Cardiac septum (tissue), 1 donor: Measurements from ENCODE around the gene DIPK1B. TPM values are rescaled to one million over a fixed set of nuclear protein-coding genes. Genes with fewer than 3 reads are reported as not detected.

Source experiments
- DNase-seq: peaks from one replicate; pipeline ENCODE4 v3.0.0-alpha.2; 2020; ENCODE audit warnings: low spot score
- intact Hi-C: fragments of 100-400 bp; cut with DNase I; formaldehyde crosslinking; loops from one replicate; pipeline ENCODE4 v1.14.0; 2022
- long read RNA-seq: library from polyadenylated mRNA; unstranded; transcript quantifications from one replicate; pipeline ENCODE4 v2.0.0, GENCODE V29; 2021
- total RNA-seq: library from RNA; stranded (reverse); fragmentation: NEBNext Ultra II Directional; extraction: Animal tissue kit (Norgen Biotek cat#: 25700); gene quantifications from one replicate; pipeline ENCODE4 v1.2.1, GENCODE V29; 2021
- donor health status: DM: no; HTN: no; CAD: no.

Gene DIPK1B
- 28.3 TPM for total RNA-seq
- long read RNA-seq, transcript FAM69B-202 (5 exons, 1,668 nt), result major isoform, 87 of 113 reads
- long read RNA-seq, partial matches to known transcripts, result 3 of 113 reads
- long read RNA-seq, other reads (novel, unspliced or antisense), result 23 of 113 reads

DNA sequence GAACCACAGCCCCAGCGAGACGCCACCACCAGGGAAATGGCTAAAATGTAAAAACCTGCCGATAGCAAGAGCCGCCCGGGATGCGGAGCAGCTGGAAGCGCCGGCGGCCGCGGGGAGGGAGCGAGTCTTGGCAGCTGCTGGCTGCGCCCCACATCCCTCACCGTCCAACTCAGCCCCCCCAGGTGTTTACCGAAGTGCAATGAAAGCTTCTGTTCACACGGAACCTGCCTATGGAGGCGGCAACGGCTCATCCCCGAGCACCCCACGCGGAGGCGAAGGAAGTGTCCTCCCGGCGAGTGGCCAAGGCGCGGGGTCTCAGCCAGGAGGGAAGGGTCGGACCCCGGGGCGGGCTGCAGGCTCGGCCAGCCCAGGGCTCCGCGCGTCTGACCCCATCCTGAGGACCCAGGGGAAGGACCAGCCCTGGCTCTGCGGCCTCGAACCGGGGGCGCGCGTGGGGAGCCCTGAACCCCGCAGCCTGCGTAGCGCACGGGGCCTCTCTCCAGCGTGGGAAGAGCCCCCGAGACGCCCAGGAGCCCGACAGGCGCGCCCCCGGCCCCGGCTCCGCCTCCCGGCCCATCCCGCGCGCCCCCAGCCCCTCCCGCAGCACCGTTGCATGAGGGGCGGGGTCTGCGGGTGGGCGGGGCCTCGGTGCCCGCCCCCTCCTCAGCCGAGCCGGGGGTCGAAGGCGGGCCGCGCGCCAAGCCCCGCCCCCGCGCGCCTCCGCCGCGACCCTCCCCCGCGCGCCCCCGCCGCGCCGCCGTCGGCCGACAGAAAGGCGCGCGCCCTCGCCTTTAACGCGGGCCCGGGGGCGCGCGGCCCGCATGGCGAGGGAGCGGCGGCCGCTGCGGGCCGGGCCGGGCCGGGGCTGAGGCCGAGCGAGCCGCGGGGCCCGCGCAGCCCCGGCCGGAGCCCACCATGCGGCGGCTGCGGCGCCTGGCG is at the start of gene DIPK1B:
Gene DIPK1B, plus strand, starts transcription at position 822 of the 939 bp plus-strand sequence. Its CDS starts 94 bp downstream, at position 916.
- intact Hi-C loops, result no loop called here
- DNase-seq, result no peak

GRCh38 chr9:136662656-136663581 is 49.5 kb upstream of the DIPK1B start, which contains the start of gene EGFL7:
EGFL7 (plus strand) TSS chr9:136662916; CDS start chr9:136668283, 5,367 bp downstream.
- DNase-seq, result peak; percentile 88
- intact Hi-C loops, result no loop called here

DNA sequence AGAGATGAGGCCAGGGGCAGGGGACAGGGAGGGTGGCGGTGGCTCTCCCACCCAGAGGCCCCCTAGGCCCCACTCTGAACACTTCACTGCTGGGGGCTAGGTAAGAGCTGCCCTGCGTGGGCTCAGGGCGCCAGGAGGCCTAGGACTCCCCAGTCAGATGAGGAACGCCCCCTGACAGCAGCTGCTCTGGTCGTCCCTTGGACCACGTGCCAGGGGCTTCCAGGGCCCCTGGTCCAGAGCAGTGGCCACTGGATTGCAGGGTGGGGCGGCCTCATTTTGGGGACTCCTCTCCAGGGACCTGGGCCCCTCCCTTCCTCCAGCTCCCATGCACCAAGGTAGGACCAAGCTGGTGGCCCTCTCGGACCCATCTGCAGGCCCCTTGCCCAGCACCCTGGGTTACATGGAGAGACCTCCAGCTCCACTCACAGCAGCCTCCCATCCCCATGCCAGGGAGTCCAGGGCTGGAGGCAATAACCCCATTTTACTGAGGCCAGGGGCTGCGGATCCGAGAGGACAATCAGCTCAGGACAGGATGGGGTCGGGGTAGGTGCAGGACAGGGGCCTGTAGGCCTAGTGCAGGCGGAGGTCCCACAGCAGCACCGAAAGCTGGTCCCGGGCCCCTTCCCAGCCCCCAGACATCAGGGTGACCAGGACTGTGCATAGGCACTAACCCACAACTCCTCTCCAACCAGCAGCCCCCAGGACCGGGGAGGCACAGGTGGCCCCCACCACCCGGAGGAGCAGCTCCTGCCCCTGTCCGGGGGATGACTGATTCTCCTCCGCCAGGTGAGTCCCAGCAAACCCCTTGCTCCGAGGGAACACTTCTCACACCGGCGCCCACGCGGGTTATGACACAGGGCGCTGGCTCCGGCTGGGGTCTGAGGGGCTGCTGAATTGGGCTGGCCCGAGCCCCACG is 48.1 kb upstream of the DIPK1B start:
- intact Hi-C loops, result loop anchor here (2.0 kb wide), 1 partner anchor 19 kb away; no protein-coding TSS in a partner anchor
- DNase-seq, result no peak

DNA sequence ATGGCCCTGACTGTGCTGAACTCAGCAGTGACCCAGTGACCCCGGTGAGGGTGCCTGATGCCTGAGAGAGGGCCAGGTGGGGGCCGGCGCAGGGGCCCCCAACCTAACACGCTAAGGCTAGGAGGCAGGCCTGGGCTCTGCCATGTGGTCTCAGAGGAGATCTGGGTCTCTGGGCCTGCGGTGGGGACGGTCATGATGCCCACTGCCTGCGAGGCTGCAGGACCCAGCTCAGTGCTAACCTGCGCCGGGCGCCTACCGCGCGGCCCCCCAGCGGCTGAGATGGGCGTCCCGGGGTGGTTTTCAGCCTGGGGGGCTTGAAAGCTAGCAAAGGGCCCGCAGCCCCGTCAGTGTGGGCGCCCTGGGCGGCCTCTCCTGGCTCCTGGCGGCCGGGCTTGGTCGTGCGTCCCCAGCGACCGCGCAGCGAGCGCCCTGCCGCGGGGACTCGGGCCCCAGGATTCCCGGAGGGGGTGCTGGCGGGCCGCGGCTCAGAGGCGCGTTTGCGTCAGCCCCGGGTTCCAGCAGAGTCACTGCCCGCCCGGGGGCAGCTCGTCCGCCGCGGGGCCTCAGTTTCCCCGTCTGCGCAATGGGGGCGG is 47.2 kb upstream of the DIPK1B start:
- intact Hi-C loops, result loop anchor here (2.0 kb wide), 1 partner anchor 20 kb away; no protein-coding TSS in a partner anchor

DNA sequence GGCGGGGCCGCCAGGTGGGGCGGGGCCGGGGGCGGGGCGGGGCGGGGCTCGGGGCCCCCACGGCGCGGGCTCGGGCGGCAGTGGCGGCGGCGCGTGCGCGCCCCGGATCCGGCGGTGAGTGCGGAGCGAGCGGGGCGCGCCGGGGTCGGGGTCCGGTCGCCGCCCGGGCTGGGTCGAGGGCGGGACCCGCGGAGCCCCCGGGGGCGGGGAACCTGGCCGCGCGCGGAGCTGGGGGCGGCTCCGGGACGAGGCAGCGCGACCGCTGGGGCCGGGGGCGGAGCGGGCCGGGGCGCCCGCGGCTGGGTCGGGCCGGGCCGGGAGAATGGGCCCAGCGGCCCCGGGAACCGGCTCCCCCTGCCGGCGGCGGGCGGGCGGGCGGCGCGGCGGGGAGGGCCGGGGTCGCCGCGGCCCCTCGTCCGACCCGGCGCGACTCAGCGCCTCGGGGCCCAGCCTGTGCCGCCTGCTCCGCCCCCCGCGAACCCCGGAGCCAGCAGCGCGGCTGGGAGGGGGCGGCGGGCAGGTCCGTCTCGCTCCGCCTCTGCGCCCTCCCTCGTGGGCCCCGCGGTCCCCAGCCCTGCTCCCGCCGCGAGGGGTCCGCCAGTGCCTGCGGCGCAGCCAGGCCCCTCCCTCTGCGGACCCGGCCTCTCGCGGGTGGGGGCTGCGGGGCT is 46.5 kb upstream of the DIPK1B start:
- intact Hi-C loops, result loop anchor here (2.0 kb wide), 1 partner anchor 21 kb away; no protein-coding TSS in a partner anchor
- no peak for DNase-seq

More for the DNA sequence above, 47.2 kb upstream of the DIPK1B start:
- DNase-seq, result no peak

DNA sequence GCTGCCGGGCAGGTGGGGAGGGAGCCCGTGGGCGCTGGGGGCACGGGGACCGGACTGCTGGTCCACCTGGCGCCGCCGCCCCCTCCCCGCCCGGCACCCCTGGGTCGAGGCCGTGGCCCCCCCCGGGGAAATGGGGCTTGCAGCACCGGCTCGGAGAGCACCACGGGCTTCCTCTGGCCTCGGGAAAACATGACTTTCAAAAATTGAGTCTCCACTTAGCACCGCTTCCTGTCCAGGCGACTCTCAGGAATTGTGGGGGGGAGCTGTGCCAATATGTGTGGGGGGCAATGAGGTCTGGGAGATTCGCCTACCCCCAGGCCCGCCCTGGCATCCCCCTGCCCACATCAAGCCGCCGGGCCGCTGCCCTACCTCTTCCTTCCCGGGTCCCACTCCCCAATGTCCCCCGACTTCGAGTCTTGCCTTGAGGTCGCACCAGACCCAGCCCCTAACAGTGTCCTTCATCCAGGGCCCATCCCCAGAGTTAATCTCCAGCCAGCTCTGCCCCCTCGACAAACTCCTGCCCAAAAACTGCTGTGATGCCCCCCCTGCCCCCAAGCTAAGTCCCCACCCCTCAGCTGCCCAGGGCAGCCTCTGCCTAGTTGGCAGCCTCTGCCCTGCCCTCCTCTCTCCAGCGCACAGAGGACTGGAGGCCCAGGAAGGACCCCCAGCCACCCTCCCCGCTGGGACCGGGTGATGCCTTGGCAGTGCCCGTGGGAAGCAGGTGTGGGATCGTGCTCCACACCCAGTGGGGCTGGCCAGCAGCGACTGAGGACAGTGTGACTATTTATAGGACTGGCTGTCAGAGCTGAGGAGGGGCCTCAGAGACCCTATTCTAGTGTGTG is 45.8 kb upstream of the DIPK1B start:
- DNase-seq, result no peak
- intact Hi-C loops, result no loop called here

GRCh38 chr9:136667214-136667939 is 45.0 kb upstream of the DIPK1B start:
- intact Hi-C loops, result no loop called here
- DNase-seq, result no peak

GRCh38 chr9:136667940-136668760 is 44.2 kb upstream of the DIPK1B start:
- intact Hi-C loops, result no loop called here
- DNase-seq, result no peak

DNA sequence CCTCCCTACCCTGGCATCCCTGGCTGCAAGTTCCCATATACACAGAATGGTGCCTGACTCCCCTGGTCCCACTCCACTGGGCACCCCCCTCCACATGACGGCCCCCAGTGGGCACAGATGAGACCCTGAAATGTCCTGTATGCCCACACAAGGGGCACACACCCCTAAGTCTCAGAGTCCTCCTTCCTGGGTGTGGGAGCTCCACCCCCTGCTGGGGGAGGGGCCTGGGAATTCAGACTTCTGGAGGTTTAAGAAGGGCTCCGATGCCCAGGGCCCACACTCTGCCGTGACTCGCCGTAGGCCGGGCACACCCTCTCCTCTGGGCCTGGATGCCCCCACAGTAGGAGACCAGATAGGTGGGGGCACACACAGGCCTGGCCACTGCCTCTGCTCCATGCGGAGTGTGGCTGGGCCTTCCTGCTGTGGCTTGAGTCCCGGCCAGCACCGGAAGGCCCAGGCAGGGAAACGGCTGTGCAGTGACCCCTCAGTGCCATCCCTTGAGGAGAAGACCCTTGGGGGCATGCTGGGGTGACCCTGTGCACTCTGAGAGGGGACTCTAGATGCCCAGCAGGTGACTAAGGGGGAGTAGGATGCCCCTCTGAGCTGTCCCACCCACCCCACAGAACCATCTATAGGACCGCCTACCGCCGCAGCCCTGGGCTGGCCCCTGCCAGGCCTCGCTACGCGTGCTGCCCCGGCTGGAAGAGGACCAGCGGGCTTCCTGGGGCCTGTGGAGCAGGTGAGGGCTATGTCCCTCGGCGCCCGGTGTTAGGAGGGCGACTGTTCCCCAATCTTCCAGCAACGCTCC is 43.2 kb upstream of the DIPK1B start:
- DNase-seq, result no peak
- intact Hi-C loops, result no loop called here

DNA sequence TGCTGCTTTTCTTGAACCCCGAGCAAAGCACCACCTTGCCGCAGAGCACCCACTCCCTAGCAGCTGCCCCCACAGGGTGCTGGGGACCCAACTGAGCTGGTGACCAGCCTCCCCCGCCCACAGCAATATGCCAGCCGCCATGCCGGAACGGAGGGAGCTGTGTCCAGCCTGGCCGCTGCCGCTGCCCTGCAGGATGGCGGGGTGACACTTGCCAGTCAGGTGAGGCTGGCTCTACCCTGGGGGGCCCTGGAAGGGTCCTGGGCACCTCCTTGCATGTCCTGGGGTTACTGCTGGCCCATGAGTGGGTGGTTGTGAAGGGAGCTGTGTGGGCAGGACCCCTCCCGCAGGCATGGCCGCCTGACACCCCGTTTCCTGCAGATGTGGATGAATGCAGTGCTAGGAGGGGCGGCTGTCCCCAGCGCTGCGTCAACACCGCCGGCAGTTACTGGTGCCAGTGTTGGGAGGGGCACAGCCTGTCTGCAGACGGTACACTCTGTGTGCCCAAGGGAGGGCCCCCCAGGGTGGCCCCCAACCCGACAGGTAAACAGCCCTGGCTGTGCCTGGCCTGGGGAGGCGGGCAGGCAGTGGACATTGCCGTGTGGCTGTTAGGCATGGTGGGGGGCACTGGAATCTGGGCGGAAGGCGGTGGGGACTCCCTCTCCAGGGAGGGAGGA is 42.4 kb upstream of the DIPK1B start:
- DNase-seq, result no peak
- intact Hi-C loops, result no loop called here

- DNase-seq, result no peak
- intact Hi-C loops, result no loop called here
Measured at GRCh38 chr9:136670576-136671253, 41.7 kb upstream of the DIPK1B start.

DNA sequence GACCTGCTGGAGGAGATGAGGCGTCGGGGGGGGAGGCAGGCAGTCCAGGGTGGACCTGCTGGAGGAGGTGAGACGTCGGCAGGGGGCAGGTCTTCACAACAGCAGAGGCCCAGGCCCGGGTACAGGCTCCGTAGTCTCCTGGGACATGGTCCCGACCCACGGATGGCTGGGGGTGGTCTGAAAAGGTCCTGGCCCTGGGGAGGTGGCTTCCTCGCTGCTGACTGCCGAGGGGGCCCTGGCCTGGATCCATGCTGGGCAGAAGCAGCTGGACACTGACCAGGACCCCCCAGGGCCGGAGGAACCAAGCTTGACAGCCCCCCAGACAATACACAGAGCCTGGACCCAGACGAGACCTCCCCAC is 41.1 kb upstream of the DIPK1B start:
- DNase-seq, result no peak
- intact Hi-C loops, result no loop called here

DNA sequence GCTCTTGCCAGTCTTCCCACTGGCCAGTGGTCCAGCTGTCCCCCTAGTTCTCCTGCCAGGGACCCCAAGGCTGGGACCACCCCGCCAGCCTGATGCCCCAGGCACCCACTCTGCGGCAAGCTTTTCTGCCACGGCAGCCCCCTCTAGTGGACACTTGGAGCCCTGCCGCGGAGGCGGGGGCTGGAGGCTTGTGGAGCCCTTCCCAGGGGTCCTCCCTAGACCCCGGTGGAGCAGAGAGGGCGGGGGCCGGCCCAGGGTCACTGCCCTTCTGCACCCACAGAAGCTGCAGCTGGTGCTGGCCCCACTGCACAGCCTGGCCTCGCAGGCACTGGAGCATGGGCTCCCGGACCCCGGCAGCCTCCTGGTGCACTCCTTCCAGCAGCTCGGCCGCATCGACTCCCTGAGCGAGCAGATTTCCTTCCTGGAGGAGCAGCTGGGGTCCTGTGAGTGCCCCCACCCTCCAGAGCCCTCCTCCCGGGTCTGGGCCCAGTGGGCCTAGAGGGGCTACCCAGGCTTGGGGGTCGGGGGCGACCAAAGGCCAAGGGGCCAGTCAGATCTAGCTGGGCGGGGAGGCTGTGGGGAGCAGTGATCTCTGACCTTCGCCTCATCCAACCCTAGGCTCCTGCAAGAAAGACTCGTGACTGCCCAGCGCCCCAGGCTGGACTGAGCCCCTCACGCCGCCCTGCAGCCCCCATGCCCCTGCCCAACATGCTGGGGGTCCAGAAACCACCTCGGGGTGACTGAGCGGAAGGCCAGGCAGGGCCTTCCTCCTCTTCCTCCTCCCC is 40.5 kb upstream of the DIPK1B start:
- intact Hi-C loops, result no loop called here
- no peak for DNase-seq
